HT1080 (cell line): Measurements from ENCODE around the gene CADPS2. TPM values are rescaled to one million over a fixed set of nuclear protein-coding genes. Genes with fewer than 3 reads are reported as not detected.
"Not testable (repeated sequence)": the region's sequence is repeated elsewhere in the genome, so short reads cannot be mapped to it uniquely, and the experiment has no call there.

Source experiments
- DNase-seq: peaks from one replicate; pipeline ENCODE4 v3.0.0-alpha.2; 2015; ENCODE audit warnings: low read depth
- total RNA-seq: library from RNA; depleted of rRNA; stranded (reverse); fragments of >200 nt; shearing (Covaris generic); gene quantifications from 2 replicates; pipeline ENCODE4 v1.2.3, GENCODE V29; 2014

CADPS2 gene
- total RNA-seq, 1 experiment from 2014 or later, result 13.0 TPM

DNA sequence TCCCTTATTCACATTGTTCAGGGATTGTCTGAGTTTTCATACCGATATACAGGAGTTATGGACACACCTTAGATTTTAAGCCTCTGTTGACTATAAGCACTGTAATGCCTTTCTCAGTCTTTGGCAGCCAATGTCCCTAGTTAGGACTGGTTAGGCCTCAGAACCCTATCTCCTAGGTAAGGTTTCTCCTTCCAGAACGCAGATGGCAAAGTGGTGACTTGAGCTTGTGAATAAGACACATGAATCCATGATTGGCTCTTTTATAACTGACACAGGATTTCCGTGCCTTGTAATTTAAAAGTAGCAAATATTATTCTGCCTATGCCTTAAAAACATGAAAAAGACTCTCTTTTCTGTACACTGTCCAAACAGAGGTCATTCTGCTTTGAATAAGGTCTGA is 171.1 kb downstream of the CADPS2 start:
- no peak for DNase-seq

DNA sequence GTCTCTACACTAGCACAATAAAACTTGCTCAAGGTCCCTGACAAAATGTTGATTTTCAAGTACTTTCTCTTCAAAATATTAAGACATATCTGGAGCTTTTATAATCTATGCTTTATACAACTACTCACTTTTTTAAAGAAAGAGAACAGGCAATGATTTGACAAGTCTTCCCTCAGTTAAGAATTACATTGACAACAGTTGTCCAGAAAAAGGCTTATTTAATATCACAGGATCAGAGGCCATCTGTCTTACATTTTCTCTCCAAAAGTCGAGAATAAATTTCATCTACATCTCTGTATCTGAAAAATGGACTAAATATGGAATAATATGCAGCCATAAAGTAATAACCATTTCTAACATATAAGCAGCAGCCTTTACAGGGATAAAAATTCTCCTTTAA is 175.3 kb downstream of the CADPS2 start:
- no peak for DNase-seq

DNA sequence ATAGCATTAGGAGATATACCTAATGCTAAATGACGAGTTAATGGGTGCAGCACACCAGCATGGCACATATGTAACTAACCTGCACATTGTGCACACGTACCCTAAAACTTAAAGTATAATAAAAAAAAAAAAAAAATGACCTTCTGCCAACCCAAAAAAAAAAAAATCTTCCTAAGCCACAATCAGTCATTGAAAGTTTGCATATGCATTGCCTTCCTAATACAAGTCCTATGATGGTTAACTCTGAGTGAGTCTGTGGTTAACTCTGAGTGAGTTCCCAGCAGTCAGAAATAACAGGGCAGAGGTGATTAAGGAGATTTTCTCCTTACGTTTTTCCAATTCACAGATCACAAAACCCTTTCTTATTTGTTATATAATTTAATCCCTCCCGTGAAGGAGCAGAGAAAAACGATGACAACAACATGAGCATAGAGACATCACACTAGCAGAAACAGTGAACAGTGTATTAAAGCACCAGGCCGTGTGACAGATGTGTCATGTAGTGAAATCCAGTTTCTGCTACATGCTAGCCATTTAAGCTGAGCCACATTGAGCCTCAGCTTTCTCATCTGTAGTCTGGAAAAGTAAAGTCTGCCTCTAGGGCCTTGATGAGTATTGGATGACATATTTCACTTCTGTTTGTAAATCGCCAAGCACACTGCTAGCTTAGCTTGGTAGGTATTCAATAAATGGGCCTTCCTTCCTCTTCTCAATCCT is 176.2 kb downstream of the CADPS2 start:
- DNase-seq, result no peak

DNA sequence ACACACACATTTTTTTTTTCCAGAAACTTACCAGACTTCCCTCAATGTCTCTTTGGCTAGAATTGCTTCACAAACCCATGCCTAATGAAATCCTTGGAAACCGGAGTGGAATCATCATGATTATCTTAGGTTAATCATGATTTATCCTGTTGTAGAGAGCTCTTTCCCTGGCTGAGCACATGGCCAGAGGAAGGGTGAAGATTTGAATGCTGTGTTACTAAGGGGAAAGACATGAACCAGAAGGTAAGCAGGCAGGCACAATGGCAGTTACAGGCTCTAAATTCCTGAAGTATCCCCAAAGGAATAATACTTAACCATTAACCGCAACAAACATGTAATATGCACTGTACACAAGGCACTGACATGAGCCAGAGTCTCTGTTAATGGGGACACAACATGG is 179.4 kb downstream of the CADPS2 start:
- no peak for DNase-seq

DNA sequence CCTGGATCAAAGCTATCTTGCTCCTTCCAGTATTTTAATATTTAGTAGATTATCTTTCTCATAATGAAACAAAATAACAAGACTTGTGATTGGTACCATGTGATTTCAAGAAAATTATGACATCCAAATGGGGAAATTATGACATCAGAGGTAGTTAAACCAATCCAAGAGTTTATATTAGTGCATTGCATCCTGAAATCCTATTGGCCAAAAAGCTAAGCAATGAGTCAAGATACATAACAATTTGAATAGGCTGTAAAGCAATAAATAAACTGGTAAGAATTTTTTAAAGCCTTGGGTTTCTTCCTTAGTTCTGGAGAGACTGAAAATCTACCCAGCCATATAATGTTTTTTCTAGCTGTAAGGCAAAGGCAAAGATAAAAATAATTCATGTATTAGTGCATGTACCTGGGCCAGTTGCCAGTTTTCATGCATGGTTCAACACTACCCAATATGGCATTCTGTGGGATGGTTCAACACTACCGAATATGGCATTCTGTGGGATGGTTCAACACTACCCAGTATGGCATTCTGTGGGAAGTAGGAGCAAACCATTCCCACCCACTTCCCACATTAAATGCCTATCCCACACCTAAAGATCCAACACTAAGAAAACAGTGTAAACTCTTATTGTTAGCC is 183.3 kb downstream of the CADPS2 start, which contains the start of gene RNF148:
Gene RNF148, minus strand, starts transcription at position 51 of the 639 bp plus-strand sequence. CDS start 172 bp downstream, outside the sequence.
- no peak for DNase-seq

DNA sequence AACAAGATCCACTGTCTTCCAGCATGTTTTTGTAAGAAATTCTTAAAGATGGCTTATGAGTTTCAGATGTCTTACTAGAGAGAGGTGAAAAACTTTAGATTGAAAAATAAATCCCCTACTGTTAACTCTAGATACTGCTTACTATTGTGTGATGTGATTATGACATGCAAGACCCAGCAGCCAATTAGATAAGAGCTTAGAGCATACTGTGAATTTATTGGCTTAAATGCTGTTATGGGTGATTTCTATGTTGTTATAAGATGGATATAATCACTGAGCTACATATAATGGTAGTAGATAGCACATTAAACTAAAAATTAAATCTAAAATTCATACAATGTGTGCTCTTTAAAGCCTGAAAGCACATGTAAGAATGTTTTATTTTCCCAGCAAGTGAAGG is 187.2 kb downstream of the CADPS2 start, which contains the start of gene RNF133:
Gene RNF133, minus strand, starts transcription at position 101 of the 400 bp plus-strand sequence. CDS start 199 bp downstream, outside the sequence.
- DNase-seq, result no peak

DNA sequence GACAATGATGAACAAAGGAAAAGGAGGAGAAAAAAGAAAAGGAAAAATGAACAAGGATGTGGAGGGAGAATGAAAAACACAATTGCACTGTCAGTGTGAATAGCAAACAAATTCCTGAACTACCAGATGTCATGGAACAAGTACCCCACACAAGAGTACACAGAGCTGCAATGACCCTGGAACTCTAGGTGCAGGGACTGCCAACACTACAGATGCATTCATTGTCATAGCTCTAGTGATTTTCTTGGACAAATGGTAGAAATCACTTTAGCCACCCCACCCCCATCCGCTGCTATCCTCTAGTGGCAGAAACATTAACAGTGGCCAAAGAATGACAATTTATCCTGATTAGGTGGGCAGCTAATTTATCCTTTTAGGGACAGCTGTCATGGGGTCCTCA is 190.4 kb downstream of the CADPS2 start:
- no peak for DNase-seq

DNA sequence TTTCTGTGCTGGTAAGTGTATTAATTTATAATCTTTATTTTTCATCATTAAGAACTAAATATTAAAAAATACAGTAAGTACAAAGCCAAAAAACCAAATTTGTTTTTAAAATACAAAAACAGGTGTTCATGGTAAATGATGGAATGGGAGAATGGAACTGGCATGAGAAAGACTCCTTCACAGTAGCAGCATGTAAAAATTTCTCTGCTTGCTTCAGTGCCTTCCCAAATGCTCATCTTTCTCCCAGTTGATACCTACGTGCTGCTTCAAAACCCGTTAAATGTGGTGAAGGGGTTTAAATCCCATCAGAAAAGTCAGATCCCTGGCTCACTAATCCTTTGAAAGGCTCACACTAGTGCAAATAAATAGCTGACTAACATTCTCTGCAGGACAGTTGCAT is 191.6 kb downstream of the CADPS2 start:
- no peak for DNase-seq

DNA sequence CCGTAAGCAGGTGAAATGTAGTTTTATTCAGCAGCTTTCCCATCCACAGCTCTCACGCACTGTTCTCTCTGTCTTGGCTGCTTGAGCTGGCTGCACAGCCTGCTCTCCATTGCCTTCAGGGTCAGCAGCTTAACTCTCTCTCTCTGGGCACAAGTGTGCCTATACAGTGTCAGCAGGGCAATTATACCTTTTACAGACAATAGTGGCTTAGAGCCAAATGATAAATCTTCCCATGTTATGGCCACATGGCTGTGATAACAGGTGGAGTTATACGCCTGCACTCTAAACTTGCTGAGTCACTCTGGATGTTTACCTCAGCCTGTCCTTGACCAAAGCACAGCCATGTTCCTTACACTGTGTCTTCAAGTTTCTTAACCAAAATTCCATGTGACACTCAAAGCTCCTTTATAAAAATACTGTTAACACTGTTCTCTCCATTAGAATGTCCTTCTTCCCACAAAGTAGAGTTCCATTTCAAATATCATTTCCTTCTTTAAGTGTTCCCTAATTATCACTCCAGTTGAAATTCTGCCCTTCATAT is 193.4 kb downstream of the CADPS2 start:
- no peak for DNase-seq

DNA sequence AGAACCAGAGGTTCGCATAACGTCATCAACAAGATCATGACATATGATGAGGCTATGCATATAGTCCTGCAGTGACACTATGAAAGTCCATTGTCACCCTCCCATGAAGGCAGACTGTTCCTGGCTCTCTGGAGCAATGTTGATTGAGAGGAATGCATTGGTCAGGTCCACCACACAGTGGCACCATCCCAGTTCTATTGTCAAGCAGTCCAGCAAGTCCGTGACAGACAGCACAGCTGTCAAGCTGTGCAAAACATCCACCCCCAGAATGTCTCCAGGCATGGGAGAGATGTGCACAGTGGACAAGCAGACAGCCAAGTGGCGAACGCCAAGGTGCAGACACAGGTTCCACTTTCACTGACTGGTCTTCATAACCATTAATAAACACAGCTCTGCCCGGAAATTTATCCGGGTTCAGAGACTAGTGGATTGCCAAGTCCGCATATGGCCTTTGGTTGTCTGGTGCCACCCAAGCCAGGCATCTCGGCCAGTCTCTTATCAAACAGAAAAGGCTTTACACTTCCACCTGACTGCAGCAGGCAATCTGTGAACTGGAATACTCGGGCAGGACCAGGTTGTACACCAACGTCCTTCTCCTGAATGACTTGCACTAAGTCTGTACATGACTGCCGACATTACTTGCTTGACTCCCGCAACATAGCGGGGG is 194.6 kb downstream of the CADPS2 start:
- no peak for DNase-seq

DNA sequence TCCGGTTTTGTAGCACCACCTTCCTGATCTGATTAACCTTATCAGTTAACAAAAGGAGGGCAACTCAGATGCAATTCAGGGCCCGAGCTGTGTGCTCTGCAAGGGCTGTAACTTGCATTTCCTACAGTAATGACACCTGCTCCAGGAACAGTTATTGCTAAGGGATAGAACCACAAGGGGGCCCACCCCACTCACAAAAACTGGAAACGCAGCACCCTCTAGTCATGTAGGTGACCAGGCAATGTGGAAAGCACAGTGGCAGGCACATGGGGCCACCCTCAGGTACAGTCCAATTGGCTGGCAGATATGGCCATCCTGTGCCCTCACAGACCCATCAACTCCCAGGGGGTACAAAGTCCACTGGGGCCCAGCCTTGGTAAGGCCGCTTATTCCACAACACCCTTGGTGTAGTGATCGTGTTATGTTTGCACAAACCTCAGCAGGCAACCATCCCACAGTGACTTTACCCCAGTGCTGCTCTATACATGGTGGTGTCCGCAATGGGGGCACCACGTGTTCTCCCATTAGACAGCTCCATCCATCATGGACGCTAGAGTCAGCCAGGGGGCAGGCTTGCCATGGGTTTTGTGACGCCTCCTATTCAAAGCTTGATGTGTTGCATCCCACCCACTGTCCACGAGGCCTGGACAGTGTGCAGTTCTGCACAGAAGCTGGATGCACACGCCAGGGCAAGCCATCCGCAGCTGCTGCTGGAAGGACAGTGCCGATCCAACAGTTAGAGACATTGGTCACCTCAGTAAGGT is 196.7 kb downstream of the CADPS2 start:
- no peak for DNase-seq

DNA sequence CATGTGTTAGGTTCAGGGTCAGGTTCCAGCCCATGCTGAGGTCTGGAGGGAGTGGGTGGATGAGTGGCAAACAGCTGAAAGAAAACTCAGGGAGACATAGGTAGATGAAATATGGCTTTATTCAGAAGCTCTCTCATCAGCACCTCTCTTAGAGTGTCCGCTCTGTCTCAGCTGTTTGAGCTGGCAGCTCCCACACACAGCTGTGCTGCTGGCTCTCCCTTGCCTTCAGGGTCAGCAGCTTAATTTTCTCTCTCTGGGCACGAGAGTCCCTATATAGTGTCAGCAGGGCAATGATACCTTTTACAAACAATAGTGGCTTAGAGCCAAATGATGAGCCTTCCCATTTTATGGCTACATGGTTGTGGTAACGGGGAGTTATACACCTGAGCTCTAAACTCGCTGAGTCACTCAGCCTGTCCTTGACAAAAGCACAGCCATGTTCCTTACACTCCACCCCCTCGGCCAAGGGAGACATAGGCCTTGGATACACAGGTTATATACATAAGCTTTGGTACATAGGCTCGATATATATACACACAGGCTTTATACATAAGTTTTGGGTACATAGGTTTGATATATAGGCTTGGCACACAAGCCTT is 197.8 kb downstream of the CADPS2 start:
- no peak for DNase-seq

DNA sequence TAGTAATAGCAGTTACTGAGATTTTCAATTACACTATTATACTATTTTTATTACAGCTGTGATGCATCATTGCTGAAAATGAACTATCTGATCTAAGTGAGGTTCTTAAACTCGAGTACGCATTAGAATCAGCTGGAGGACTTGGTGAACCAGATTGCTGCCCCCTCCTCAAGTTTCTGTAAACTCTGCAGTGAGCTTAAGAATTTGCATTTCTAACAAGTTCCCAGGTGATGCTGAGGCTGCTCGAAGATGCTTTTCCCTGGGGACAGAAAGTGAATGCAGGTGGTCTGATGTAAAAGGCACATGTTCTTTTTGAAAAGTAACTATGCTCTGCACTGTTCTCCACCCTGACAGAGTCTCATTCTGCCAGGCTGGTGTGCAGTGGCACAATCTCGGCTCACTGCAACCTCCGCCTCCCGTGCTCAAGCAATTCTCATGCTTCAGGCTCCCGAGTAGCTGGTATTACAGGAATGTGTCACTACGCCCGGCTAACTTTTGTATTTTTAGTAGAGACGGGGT is 199.8 kb downstream of the CADPS2 start:
- no peak for DNase-seq

DNA sequence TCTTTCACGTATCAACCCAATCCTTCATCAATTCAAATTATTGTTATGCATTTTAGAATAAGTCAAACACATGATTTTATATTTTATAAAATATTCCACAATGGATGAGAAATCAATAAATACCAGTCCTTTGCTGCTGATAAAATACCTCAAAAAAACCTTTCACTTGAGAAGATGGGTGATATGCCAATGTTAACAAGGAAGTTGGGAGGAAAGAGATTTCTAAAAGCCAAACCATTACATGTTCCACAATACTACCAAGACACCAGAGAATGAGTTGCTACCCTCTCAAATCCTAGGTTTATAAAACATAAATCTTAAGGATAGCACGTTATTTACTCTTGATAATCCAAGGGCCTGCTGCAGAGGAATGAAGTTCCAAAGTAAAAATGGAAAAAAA is 201.8 kb downstream of the CADPS2 start:
- DNase-seq, result no peak

DNA sequence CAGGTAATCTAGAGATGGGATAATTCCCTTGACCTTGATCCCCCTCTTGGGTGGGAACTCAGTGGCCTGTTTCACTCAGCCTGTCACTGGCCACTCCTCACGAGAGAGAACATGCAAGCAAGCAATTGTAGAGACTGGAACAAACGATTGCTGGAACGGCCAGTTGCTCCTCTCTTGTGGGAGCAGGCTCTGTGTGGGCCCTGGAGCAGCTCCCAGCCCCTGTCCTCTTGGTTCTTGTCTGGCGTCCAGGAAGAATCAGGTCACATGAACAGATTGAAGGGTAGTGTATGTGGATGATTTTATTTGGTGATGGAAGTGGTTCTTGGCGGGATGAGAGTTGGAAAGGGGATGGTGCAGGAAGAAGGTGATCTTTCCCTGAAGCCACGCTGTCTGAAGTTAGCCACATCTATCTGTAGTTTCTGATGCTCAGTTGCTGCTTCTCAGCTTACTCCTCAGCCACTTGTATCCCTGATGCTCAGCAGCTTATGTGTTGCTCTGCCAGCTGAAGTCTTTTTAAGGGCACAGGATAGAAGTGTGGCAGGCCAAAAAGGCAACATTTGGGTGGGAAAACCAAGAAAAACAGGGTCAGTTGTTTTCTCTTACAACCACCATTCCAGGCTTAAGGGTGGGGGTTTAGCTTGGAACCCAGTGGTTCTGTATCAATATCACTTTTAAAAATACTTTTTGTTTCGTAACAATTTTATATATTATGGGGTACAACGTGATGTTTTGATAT is 203.3 kb downstream of the CADPS2 start:
- no peak for DNase-seq

DNA sequence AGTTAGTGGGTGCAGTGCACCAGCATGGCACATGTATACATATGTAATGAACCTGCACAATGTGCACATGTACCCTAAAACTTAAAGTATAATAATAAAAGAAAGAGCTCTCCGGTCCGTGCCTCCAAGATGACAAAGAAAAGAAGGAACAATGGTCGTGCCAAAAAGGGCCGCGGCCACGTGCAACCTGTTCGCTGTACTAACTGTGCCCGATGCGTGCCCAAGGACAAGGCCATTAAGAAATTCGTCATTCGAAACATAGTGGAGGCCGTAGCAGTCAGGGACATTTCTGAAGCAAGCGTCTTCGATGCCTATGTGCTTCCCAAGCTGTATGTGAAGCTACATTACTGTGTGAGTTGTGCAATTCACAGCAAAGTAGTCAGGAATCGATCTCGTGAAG is 205.1 kb downstream of the CADPS2 start:
- not testable (repeated sequence) for DNase-seq

DNA sequence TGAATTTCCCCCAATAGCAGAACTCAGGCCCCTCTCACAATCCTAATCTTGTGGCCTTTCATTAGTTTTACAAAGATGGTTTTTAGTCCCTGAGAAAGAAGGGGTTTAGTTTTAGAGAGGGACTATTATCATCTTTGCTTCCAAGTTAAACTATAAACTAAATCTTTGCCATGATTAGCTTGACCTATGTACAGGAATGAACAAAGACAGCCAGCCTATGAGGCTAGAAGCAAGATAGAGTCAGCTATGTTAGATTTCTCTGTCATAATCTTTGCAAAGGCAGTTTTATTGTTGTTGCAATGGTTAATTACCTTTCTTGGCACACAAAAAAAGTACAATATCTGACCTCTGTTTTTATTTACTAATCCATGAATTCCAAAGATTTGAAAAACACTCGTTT is 206.4 kb downstream of the CADPS2 start:
- DNase-seq, result no peak

DNA sequence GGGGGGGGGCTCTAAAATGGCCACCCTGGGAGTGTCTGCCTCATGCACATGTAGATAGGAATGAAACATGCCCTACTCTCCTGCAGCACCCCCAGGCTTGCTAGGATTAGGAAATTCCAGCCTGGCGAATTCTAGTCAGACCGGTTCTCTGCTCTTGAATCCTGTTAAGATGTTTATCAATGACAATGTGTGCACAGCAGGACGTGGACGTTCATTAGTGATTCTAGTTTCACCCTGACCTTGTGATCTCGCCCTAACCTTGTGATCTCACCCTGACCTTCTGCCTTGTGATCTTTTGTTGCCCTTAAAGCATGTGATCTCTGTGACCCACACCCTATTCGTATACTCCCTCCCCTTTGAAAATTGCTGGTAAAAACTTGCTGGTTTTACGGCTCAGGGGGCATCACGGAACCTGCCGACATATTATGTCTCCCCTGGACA is 207.0 kb downstream of the CADPS2 start:
- not testable (repeated sequence) for DNase-seq

DNA sequence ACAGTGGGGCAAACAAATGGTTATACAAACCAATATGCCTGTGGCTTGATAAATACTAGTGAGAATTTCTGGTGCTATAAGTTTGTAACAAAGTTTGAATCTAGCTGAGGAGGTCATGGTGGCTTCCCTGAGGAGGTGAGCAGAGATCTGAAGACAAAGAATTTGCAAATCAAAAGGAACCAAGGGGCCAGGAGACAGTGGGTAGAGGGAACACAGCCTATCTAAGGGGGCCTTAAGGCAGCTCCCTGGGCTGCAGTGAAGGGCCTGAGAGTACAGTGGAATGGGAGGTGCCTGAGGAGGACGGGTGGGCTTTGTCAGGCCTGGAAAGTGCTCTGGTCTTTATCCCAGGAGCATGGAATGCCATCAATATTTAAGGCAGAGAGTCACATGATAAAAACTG is 209.1 kb downstream of the CADPS2 start:
- DNase-seq, result no peak

DNA sequence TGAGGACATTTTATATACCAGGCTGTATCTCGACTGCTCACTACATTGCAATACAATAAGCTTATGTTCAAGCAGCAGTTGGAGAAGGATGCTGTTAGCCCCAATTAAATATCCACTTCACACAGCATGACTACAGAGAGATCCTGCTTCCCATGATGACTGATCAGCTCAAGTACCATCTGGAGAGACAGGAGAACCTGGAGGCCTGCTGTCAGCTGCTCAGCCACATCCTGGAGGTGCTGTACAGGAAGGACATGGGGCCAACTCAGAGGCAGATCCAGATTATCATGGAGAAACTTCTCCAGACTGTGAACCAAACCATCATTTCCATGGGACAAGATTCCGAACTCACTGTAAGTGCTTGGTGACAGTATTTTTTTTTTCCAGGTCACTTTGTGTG is 209.8 kb downstream of the CADPS2 start:
- peak; percentile 77 for DNase-seq
